H54 (cell line): Measurements from ENCODE around the gene SPATS2.
A peak's percentile ranks its signal among the peaks of the same experiment; 100 is the strongest.
"Not testable (repeated sequence)": the region's sequence is repeated elsewhere in the genome, so short reads cannot be mapped to it uniquely, and the experiment has no call there.

Experiments
- DNase-seq: peaks from one replicate; pipeline ENCODE4 v3.0.0; 2011; ENCODE audit warnings: low spot score, mixed read lengths; ENCODE audit not compliant: insufficient read length
- FAIRE-seq: peaks from 3 replicates; lab custom pipeline; 2011; peaks lifted over from hg19 to GRCh38; lab: Jason Lieb, UNC
- POLR2A ChIP-seq: IDR thresholded peaks from 2 replicates; pipeline ENCODE4 v1.6.1; 2011; ENCODE audit warnings: low read depth, mild to moderate bottlenecking, low read length

The SPATS2 gene

GRCh38 chr12:49332441-49332861, 34.8 kb upstream of the SPATS2 start:
- FAIRE-seq = no peak
- TF ChIP-seq POLR2A = no peak

GRCh38 chr12:49332891-49333371, 34.3 kb upstream of the SPATS2 start:
- TF ChIP-seq POLR2A = no peak
- DNase-seq (no peak), FAIRE-seq (no peak)

More at GRCh38 chr12:49332441-49332861, 34.8 kb upstream of the SPATS2 start:
- no peak for DNase-seq

- FAIRE-seq, DNase-seq: not testable (repeated sequence)
Observed at GRCh38 chr12:49333778-49334177, 33.5 kb upstream of the SPATS2 start.

- no peak for DNase-seq
- no peak for TF ChIP-seq POLR2A
- FAIRE-seq = no peak
Observed at GRCh38 chr12:49334226-49334625, 33.0 kb upstream of the SPATS2 start.

GRCh38 chr12:49334681-49335080, 32.6 kb upstream of the SPATS2 start:
- TF ChIP-seq POLR2A = no peak
- FAIRE-seq (no peak), DNase-seq (no peak)

GRCh38 chr12:49335118-49335954, 31.9 kb upstream of the SPATS2 start:
- no peak for FAIRE-seq
- TF ChIP-seq POLR2A = no peak

GRCh38 chr12:49335955-49336644, 31.2 kb upstream of the SPATS2 start:
- no peak for TF ChIP-seq POLR2A
- FAIRE-seq (no peak), DNase-seq (no peak)

More at GRCh38 chr12:49335118-49335954, 31.9 kb upstream of the SPATS2 start:
- DNase-seq = no peak

- no peak for TF ChIP-seq POLR2A
- no peak for FAIRE-seq
- peak; percentile 93 for DNase-seq
Observed at GRCh38 chr12:49336645-49337584, 30.3 kb upstream of the SPATS2 start, which contains the start of gene C1QL4. C1QL4 (minus strand) TSS chr12:49337188; CDS start chr12:49336477, 711 bp downstream.

- TF ChIP-seq POLR2A = no peak
- no peak for DNase-seq
- FAIRE-seq = no peak
Observed at GRCh38 chr12:49338830-49339463, 28.3 kb upstream of the SPATS2 start.

- DNase-seq (no peak), FAIRE-seq (no peak)
- TF ChIP-seq POLR2A = no peak
Observed at GRCh38 chr12:49339464-49339861, 27.8 kb upstream of the SPATS2 start.

GRCh38 chr12:49340095-49340870, 27.0 kb upstream of the SPATS2 start:
- no peak for TF ChIP-seq POLR2A
- no peak for DNase-seq
- no peak for FAIRE-seq
